NCI-H187 treated with DMSO at 0.1 percent for 48 hours (cell line): ENCODE measurements around the gene C19orf47.
"Not testable (repeated sequence)": the region's sequence is repeated elsewhere in the genome, so short reads cannot be mapped to it uniquely, and the experiment has no call there.

ENCODE experiments used
- DNase-seq: peaks from one replicate; lab custom pipeline; 2025; lab: John Stamatoyannopoulos, UW

C19orf47 gene

DNA sequence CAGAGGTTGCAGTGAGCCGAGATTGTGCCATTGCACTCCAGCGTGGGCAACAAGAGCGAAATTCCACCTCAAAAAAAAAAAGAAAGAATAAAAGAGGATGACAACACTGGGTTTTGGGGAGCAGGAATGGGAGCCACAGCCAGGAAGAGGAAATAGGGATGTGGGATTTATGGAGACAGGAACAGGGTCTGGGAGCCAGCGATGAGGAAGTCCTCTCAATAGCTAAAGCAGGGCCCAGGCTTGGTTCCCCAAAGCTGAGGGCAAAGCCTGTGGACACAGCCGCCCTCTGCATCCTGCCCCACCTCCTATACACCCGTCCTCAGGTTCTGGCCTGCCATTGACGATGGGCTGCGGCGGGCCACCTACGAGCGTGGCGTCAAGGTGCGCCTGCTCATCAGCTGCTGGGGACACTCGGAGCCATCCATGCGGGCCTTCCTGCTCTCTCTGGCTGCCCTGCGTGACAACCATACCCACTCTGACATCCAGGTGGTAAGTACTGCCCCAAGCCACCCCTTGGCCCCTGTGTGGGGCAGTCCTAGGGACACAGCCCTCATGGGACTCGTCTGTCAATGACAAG, 28.2 kb upstream of the C19orf47 start:
- DNase-seq, result no peak

- DNase-seq, result no peak
Measured at GRCh38 chr19:40374084-40374483, 25.9 kb upstream of the C19orf47 start.

GRCh38 chr19:40371802-40372122, 23.6 kb upstream of the C19orf47 start:
- no peak for DNase-seq

- DNase-seq, result no peak
Measured at GRCh38 chr19:40370997-40371801, 23.0 kb upstream of the C19orf47 start.

- not testable (repeated sequence) for DNase-seq
Measured at GRCh38 chr19:40370253-40370652, 22.1 kb upstream of the C19orf47 start.

DNA sequence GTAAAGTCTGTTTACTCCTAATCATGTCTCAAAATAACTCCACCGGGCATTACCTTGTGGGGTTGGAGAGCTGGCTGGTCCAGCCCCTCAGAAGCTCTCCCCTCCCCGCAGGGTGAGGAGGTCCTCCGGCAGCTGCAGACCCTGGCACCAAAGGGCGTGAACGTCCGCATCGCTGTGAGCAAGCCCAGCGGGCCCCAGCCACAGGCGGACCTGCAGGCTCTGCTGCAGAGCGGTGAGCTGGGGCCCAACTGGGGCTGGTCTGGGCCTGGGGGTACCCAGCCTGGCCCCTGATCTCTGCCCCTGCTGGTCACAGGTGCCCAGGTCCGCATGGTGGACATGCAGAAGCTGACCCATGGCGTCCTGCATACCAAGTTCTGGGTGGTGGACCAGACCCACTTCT, 21.6 kb upstream of the C19orf47 start:
- DNase-seq, result no peak

DNA sequence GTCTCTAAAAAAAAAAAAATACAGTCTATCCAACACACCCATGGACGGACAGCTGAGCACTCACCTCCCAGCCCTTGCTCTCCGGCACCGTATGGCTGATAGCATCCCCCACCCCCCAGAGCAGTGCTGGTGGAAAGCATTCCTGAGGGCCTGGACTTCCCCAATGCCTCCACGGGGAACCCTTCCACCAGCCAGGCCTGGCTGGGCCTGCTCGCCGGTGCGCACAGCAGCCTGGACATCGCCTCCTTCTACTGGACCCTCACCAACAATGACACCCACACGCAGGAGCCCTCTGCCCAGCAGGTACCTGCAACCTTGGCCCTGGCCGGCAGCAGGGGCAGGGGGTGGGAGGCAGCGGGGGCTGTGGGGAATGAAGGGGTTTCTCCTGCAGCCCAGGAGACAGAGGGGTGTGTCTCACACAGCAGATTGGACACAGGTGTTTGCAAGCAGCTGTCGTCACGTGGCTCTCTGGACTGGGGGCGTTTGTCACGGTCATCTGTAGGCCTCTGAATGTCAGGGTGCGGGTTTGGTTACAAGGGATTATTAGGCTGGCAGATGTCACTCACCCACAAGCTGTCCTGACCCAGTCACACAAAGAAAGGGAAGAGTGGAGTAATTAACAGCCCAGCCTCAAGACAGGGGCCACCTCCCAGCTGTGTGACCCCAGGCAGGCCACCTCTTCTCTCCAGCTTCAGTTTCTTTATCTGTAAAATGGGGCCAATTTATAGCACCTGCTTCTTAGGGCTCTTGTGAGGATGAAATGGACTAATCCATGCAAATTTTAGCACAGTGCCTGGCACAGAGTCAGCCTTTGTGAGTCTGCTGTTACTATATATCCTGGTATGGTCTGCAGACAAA, 19.6 kb upstream of the C19orf47 start:
- no peak for DNase-seq

- DNase-seq, result no peak
Measured at GRCh38 chr19:40366697-40367561, 18.7 kb upstream of the C19orf47 start.

DNA sequence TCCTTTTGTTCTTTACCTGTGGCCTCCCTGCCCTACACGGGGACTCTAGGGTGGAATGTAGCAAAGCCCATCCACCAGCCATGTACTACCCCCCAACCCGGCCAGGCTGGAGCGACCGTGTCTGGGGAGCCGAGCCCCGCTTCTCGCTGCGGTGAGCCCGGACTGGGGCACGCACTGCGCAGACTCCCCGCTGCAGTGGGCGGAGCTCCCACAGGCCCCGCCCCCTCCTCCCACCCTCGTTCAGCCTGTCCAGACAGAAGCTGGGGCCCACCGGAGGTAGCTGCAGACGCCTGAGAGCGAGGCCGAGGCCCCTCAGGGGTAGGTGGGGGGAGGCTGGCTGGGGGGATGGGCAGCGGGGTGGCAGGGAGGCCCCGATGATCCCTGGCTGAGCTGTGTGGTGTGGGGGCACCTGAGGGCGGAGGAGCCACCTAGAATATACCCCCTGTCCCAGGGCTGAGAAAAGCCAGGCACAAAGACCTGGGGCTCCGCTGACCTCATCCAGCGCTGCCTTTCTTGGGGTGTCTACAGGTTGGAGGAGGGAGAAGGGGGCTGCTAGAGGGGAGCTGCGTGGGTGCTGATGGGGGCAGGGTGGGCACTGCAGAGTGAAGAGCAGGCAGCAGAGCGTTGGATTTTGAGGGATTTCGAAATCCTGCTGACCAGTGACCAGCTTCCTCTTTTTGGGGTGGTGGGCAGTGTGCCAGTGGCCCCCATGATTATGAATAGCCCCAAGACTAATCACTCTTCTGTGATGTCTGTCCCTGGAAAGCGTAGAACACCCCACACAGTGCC, 17.6 kb upstream of the C19orf47 start:
- DNase-seq, result no peak

DNA sequence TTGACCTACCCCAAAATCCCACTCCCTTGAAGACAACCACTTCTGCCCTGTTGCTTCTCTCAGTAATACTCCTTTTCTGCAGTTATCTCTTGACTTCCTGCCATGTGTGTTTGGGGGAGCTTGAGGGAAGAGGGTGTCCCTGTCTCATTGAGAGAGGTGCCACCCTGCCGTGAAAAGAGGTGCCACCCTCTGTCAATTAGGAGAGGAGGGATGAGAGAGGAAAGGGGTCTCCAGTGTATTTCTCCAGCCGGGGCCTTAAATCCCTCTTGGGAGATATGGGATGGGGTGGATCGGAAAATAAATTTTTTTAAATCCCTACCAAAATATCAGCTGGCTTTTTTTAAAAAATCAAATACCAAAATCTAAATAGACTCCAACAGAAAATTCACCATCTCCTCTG, 16.8 kb upstream of the C19orf47 start:
- no peak for DNase-seq

GRCh38 chr19:40363069-40363468, 14.9 kb upstream of the C19orf47 start:
- no peak for DNase-seq

- DNase-seq, result no peak
Measured at GRCh38 chr19:40362160-40362559, 14.0 kb upstream of the C19orf47 start.

GRCh38 chr19:40360708-40361241, 12.6 kb upstream of the C19orf47 start:
- no peak for DNase-seq

DNA sequence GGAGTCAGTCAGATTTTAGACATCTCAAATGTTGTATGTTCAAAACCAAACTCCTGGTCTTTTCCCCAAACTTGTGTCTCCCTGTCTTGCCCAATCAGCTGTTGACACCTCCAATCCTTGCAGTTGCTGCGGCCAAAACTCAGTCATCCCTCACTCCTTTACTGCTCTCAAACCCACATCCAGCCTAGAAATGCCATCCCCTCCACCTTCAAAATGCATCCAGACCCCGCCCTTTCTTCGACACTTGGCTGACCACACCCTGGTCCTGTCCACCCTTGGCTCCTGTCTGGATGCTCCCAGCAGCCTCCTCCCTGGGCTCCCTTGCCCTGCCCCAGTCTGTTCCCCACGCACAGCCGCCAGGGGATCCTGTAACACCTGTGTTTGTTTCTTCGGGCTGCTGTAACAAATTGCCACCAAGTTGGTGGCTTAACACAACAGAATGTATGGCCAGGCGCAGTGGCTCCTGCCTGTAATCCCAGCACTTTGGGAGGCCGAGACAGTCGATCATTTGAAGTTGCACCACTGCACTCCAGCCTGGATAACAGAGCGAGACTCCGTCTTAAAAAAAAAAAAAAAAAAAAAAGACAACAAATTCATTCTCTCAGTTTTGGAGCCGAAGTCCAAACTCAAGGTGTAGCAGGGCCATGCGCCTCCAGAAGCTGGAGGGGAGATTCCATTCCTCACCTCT, 12.0 kb upstream of the C19orf47 start:
- no peak for DNase-seq

DNA sequence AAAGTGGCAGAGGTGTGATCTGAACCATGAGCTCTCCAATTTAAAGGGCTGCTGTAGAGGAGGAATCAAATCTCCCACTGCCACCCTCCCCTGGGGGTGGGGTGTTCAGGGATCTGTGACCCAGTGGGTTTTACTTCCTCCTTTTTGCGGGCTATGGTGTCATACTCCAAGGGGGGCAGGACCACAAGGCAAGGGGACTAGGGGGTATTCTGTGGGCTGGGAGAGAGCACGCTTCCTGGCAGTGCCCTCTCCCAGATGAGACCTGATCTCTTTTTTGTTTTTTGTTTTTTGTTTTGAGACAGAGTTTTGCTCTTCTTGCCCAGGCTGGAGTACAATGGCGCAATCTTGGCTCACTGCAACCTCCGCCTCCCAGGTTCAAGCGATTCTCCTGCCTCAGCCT, 10.6 kb upstream of the C19orf47 start:
- DNase-seq, result no peak

DNA sequence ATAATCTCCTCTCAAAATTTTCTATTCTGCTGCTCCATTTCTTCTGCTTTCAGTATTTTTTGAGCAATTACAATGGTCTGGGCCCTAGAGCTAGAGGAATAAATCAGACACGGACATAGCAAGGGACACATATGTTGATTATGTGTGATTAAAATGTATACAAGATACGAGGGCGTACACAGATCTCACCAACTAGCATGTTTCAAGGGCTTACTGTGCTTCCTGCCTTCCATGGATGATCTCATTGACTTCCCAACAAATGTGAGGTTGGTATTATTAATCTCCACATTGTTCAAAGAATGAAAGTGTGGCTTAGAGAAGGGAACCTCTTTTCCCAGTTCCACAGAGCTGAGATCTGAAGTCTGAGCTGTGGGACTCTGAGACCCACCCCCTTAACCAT, 9.4 kb upstream of the C19orf47 start:
- DNase-seq, result no peak

DNA sequence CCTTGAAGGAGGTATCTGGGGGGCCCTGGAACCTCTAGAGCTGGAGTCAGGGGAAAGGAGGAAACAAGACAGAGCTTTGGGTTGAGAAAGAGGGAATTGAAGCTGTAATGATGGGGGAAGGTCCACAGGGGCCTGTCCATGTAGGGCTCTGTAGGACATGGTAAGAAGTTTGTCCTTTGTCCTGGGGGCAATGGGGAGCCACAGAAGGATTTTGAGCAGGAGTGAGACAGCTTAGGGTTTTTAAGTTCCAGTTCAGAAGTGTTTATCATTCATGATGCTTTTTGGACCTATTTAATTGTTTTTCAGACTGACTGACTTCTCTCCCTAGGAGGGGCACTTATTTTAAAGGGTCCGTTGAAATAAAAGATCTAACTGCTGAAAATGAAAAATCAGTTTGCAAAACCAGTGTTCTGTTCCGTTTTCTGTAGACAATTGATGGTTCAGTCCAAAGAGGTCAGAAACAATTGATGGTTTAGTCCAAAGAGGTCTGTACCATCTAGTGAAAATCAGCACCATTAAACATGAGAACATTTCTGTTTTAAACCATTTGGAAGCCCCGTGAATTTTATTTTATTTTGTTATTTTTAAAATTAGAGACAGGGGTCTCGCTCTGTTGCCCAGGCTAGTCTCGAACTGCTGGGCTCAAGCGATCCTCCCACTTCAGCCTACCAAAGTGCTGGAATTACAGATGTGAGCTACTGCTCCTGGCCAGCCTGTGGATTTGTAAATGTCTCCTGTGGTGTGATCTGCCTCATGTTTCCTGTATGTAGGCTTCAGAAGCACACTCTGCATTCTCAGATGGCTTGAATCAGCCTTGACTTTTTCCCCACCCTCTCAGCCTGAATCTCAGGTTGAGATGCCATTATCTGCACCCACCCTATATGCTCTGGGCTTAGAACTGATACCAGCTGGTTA, 8.7 kb upstream of the C19orf47 start:
- DNase-seq, result no peak

GRCh38 chr19:40355975-40356680, 7.9 kb upstream of the C19orf47 start:
- no peak for DNase-seq
